Measurements from ENCODE around the gene C2orf49.

Gene C2orf49

DNA sequence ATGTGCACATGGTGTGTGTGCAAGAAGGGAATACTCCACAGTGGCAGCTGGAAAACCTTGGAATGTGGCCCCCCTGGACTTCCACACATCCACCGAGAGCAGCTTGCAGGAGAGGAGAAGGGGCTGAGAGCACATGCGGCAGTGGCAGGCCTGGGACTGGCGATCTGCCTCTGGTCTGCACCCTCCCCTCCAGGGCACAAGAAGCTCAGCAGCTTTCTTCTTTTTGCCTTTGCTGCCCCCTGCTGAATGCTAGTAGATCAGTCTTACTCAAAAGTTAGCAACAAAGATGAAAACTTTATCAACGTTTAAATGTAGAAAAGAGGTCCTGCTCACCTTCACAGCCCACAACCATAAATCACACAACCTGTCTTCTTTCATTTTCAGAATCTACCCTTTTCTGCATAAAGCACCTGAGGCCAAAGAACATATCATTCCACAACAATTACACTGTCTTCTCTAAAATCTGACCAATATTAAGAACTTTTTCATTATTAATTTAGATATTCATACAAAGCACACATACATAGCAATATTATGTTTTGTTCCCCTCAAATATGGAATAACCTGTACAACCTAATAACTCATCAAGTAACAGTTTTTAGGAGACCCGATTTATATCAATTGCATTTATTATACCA is 42.4 kb upstream of the C2orf49 start:
- DNase-seq (ENCODE audit: low spot score), result peak; percentile 45
- in situ Hi-C loops (cut with MboI; ENCODE audit: low pct_unique_long_range_greater_than_20kb, low sequenced_read_pairs, unreplicated experiment), result no loop called here
- TF ChIP-seq, protein P1, sequence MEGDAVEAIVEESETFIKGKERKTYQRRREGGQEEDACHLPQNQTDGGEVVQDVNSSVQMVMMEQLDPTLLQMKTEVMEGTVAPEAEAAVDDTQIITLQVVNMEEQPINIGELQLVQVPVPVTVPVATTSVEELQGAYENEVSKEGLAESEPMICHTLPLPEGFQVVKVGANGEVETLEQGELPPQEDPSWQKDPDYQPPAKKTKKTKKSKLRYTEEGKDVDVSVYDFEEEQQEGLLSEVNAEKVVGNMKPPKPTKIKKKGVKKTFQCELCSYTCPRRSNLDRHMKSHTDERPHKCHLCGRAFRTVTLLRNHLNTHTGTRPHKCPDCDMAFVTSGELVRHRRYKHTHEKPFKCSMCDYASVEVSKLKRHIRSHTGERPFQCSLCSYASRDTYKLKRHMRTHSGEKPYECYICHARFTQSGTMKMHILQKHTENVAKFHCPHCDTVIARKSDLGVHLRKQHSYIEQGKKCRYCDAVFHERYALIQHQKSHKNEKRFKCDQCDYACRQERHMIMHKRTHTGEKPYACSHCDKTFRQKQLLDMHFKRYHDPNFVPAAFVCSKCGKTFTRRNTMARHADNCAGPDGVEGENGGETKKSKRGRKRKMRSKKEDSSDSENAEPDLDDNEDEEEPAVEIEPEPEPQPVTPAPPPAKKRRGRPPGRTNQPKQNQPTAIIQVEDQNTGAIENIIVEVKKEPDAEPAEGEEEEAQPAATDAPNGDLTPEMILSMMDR (IDR thresholded peaks at IDR 0.05; ENCODE audit: extremely low read depth, insufficient read depth, missing control alignments), result peak; percentile 61

DNA sequence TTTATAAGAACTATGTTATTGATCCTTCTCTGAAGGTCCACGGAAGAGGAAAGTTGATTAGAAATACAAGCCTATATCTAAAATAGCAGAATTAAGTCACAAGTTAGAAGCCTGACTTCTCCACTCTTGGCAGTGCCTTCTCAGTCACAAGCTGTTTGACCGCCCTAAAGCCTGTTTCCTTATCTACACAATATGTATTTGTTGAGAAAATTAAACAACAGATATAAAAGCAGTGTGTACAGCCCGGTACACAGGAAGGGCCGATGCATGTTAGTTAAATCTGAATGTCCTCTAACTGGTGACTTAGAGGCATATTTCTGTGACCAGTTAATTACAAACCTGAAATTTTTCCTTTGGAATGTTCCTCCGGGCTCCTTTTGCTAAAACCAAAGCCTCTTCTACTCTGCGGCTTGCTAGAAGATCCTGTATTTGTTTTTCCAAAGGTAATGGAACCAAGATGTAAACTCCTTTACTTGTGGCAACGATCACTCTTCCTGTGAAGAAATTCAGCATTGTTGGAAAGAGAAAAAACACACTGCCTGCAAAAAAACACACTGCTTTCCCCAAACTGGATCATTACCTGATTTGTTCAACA is 41.2 kb upstream of the C2orf49 start:
- TF ChIP-seq, protein P1 (IDR thresholded peaks at IDR 0.05; ENCODE audit: extremely low read depth, insufficient read depth, missing control alignments), result no peak
- in situ Hi-C loops (cut with MboI; ENCODE audit: low pct_unique_long_range_greater_than_20kb, low sequenced_read_pairs, unreplicated experiment), result no loop called here
- no peak for DNase-seq (ENCODE audit: low spot score)

DNA sequence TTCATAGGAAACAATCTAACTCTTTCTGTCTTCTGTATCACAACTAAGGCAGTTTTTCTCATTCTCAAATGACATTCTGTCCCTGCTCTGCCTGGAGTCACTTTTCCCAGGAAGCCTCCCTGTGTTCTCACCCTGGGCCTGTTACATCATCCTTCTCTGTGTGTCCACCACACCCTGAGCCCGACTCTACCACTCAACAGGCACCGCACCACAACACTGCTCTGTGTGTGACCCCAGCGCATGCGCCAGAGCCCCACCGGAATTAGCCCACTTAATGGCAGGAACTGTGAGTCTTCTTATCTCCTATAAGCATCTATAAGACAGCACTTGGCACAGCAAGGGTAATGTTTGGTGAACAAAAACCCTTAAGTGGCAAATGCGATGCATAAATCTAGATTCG is 40.1 kb upstream of the C2orf49 start:
- no peak for DNase-seq (ENCODE audit: low spot score)
- in situ Hi-C loops (cut with MboI; ENCODE audit: low pct_unique_long_range_greater_than_20kb, low sequenced_read_pairs, unreplicated experiment), result no loop called here
- TF ChIP-seq, protein P1 (IDR thresholded peaks at IDR 0.05; ENCODE audit: extremely low read depth, insufficient read depth, missing control alignments), result no peak

DNA sequence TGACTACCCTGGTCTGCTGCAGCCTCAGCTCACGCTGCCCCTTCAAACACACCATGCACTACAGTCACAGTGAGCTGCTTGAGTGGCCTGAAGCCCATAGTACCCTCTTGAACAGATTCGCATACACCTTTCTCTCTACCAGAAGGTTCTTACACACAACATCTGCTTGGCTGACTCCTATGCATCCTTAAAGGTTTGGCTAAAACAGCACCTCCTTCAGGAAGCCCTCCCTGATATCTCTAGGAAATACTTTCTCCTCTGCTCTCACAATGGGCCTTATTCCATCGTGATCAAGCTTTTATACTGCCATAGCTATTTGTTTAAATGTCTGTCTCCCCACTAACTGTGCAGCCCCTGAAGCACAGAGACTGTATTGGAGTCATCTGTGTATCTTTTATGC is 39.3 kb upstream of the C2orf49 start:
- TF ChIP-seq, protein P1 (IDR thresholded peaks at IDR 0.05; ENCODE audit: extremely low read depth, insufficient read depth, missing control alignments), result no peak
- no peak for DNase-seq (ENCODE audit: low spot score)
- in situ Hi-C loops (cut with MboI; ENCODE audit: low pct_unique_long_range_greater_than_20kb, low sequenced_read_pairs, unreplicated experiment), result no loop called here

DNA sequence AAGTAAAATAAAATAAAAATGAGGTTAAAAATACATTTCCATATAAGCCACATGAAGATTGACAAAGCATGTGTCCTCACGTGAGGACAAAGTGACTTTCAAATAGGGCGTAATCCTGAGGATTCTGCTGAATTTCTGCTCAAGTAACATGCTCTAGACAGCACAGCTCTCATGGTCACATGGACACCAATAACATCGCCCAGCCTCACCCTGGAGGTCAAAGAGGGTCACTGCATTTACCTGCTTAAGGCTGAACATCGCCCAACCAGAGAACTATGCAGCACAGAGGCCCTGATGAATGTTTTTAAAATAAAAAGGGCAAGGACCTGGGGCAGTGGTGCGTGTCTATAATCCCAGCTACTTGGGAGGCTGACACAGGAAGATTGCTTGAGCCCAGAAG is 38.0 kb upstream of the C2orf49 start:
- in situ Hi-C loops (cut with MboI; ENCODE audit: low pct_unique_long_range_greater_than_20kb, low sequenced_read_pairs, unreplicated experiment), result no loop called here
- DNase-seq (ENCODE audit: low spot score), result no peak
- TF ChIP-seq, protein P1 (IDR thresholded peaks at IDR 0.05; ENCODE audit: extremely low read depth, insufficient read depth, missing control alignments), result peak; percentile 6

DNA sequence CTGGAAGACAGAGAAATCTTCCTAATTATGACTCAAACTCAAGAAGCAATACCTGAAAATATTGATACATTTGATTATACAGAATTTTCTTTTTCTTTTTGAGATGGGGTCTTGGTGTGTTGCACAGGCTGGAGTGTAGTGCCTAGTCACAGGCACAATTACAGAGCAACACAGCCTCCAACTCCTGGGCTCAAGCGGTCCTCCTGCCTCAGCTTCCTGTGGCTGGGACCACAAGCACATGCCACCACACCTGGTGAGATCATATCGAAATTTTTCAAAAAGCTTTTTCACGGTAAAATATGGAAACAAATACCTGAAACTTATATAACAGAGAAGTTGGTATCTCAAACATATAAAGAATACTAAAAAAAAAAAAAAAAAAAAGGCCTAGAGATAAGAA is 35.7 kb upstream of the C2orf49 start:
- DNase-seq (ENCODE audit: low spot score), result no peak
- in situ Hi-C loops (cut with MboI; ENCODE audit: low pct_unique_long_range_greater_than_20kb, low sequenced_read_pairs, unreplicated experiment), result no loop called here
- TF ChIP-seq, protein P1 (IDR thresholded peaks at IDR 0.05; ENCODE audit: extremely low read depth, insufficient read depth, missing control alignments), result no peak
